ENCODE data around the gene MGAT2.

GRCh38 chr14:49598485-49599300 lies 21.9 kb upstream of the MGAT2 start, which contains the start of gene LRR1:
- TF ChIP-seq CTCF (IDR thresholded peaks at IDR 0.05 in 4 of 5, conservative IDR thresholded peaks at IDR 0.05 in 1 of 5) (peak in 1 of 5 experiments; percentile 8), POLR2A (IDR thresholded peaks at IDR 0.05) (peak; percentile 23 to 24)
